H9 (cell line): Measurements from ENCODE around the gene S100A7. TPM values are rescaled to one million over a fixed set of nuclear protein-coding genes. Genes with fewer than 3 reads are reported as not detected.

Experiments used
- DNase-seq: peaks from one replicate; pipeline ENCODE4 v3.0.0-alpha.2; 2017
- H2AFZ ChIP-seq: one replicate; pipeline ENCODE4 v1.6.1; 2013; ENCODE audit warnings: mild to moderate bottlenecking, low read length, control low read depth, moderate library complexity
- H2AK5ac ChIP-seq: 2 replicates; pipeline ENCODE4 v1.6.1; 2013; ENCODE audit warnings: low read length, control low read depth, mixed read lengths; ENCODE audit not compliant: insufficient read length
- H2BK120ac ChIP-seq: one replicate; pipeline ENCODE4 v1.6.1; 2013; ENCODE audit warnings: low read depth, mild to moderate bottlenecking, low read length, control low read depth, inconsistent platforms; ENCODE audit not compliant: poor library complexity, severe bottlenecking
- H2BK12ac ChIP-seq: 2 replicates; pipeline ENCODE4 v1.6.1; 2013; ENCODE audit warnings: low read length, control low read depth, mixed read lengths, low read depth; ENCODE audit not compliant: insufficient read length
- H2BK15ac ChIP-seq: 2 replicates; pipeline ENCODE4 v1.6.1; 2013; ENCODE audit warnings: low read depth, low read length, control low read depth
- H2BK20ac ChIP-seq: one replicate; pipeline ENCODE4 v1.6.1; 2013; ENCODE audit warnings: low read depth, mild to moderate bottlenecking, low read length, control low read depth, inconsistent platforms; ENCODE audit not compliant: poor library complexity, severe bottlenecking
- H2BK5ac ChIP-seq: 2 replicates; pipeline ENCODE4 v1.6.1; 2013; ENCODE audit warnings: low read length, control low read depth, mixed read lengths; ENCODE audit not compliant: insufficient read length
- H3K14ac ChIP-seq: 2 replicates; pipeline ENCODE4 v1.6.1; 2013; ENCODE audit warnings: low read length, control low read depth; ENCODE audit not compliant: insufficient read depth
- H3K18ac ChIP-seq: 2 replicates; pipeline ENCODE4 v1.6.1; 2013; ENCODE audit warnings: low read depth, mild to moderate bottlenecking, mixed read lengths, low read length, control low read depth; ENCODE audit not compliant: insufficient read length
- H3K23ac ChIP-seq: 2 replicates; pipeline ENCODE4 v1.6.1; 2013; ENCODE audit warnings: low read length, control low read depth, mixed read lengths, low read depth; ENCODE audit not compliant: insufficient read length
- H3K23me2 ChIP-seq: 2 replicates; pipeline ENCODE4 v1.6.1; 2013; ENCODE audit warnings: low read depth, mild to moderate bottlenecking, mixed read lengths, low read length, control low read depth; ENCODE audit not compliant: insufficient read length, poor library complexity, severe bottlenecking
- H3K27ac ChIP-seq: 2 replicates; pipeline ENCODE4 v1.5.1; 2013; ENCODE audit warnings: low read length, control low read depth, mixed read lengths, low read depth; ENCODE audit not compliant: insufficient read length
- H3K27me3 ChIP-seq: 2 replicates; pipeline ENCODE4 v1.6.1; 2013; ENCODE audit warnings: low read length, control low read depth, inconsistent platforms; ENCODE audit not compliant: insufficient read depth
- H3K4ac ChIP-seq: 2 replicates; pipeline ENCODE4 v1.6.1; 2013; ENCODE audit warnings: low read depth, mild to moderate bottlenecking, control low read depth, inconsistent platforms, low read length, moderate library complexity
- H3K4me1 ChIP-seq: 2 replicates; pipeline ENCODE4 v1.6.1; 2013; ENCODE audit warnings: low read length, control low read depth, inconsistent platforms; ENCODE audit not compliant: insufficient read depth
- H3K4me2 ChIP-seq: 2 replicates; pipeline ENCODE4 v1.6.1; 2013; ENCODE audit warnings: low read length, control low read depth, mixed read lengths; ENCODE audit not compliant: insufficient read length, insufficient read depth
- H3K56ac ChIP-seq: 2 replicates; pipeline ENCODE4 v1.6.1; 2013; ENCODE audit warnings: low read depth, mild to moderate bottlenecking, mixed read lengths, low read length, control low read depth; ENCODE audit not compliant: insufficient read length
- H3K79me1 ChIP-seq: 2 replicates; pipeline ENCODE4 v1.6.1; 2013; ENCODE audit warnings: low read depth, mild to moderate bottlenecking, moderate library complexity, low read length, control low read depth, inconsistent platforms; ENCODE audit not compliant: insufficient read depth, poor library complexity, severe bottlenecking
- H3K79me2 ChIP-seq: 2 replicates; pipeline ENCODE4 v1.6.1; 2013; ENCODE audit warnings: low read length, control low read depth, inconsistent platforms; ENCODE audit not compliant: insufficient read depth
- H3K9ac ChIP-seq: 2 replicates; pipeline ENCODE4 v1.6.1; 2013; ENCODE audit warnings: low read length, control low read depth, mixed read lengths; ENCODE audit not compliant: insufficient read length; ENCODE audit errors: extremely low read depth
- H3K9me3 ChIP-seq: one replicate; pipeline ENCODE4 v1.6.1; 2013; ENCODE audit warnings: low read depth, low read length, inconsistent platforms; ENCODE audit not compliant: control insufficient read depth
- H3T11ph ChIP-seq: one replicate; pipeline ENCODE4 v1.6.1; 2013; ENCODE audit warnings: mild to moderate bottlenecking, low read length, control low read depth, inconsistent platforms
- H4K20me1 ChIP-seq: one replicate; pipeline ENCODE4 v1.6.1; 2013; ENCODE audit not compliant: control insufficient read depth, insufficient read length, insufficient read depth
- H4K5ac ChIP-seq: 2 replicates; pipeline ENCODE4 v1.6.1; 2013; ENCODE audit warnings: low read depth, mild to moderate bottlenecking, mixed read lengths, low read length, control low read depth; ENCODE audit not compliant: insufficient read length
- H4K8ac ChIP-seq: replicated peaks from 2 replicates; pipeline ENCODE4 v1.6.1; 2013; ENCODE audit warnings: low read length, control low read depth, mixed read lengths, low read depth; ENCODE audit not compliant: insufficient read length
- H4K91ac ChIP-seq: 2 replicates; pipeline ENCODE4 v1.6.1; 2013; ENCODE audit warnings: low read depth, mild to moderate bottlenecking, moderate library complexity, mixed read lengths, low read length, control low read depth; ENCODE audit not compliant: insufficient read length
- H3K27ac Mint-ChIP-seq, 3 experiments: 2 replicates in 2 of 3; 3 replicates in 1 of 3; pipeline ENCODE4 v1.8.0; 2020 to 2021; ENCODE audit warnings: mixed read lengths in 3 of 3, mild to moderate bottlenecking in 1 of 3, moderate library complexity in 1 of 3
- H3K27me3 Mint-ChIP-seq: 2 replicates; pipeline ENCODE4 v1.8.0; 2021; ENCODE audit warnings: low read depth, mild to moderate bottlenecking, moderate library complexity, mixed read lengths
- H3K36me3 Mint-ChIP-seq, 3 experiments: 2 replicates in 2 of 3; 3 replicates in 1 of 3; pipeline ENCODE4 v1.8.0; 2020 to 2021; ENCODE audit warnings: low read depth in 3 of 3, mixed read lengths in 3 of 3; ENCODE audit not compliant: insufficient read depth in 1 of 3
- H3K4me1 Mint-ChIP-seq, 2 experiments: 2 replicates each; pipeline ENCODE4 v1.8.0; 2020; ENCODE audit warnings: mixed read lengths in 2 of 2
- H3K4me3 Mint-ChIP-seq, 2 experiments: 2 replicates in 1 of 2; 3 replicates in 1 of 2; pipeline ENCODE4 v1.8.0; 2020 to 2021; ENCODE audit warnings: mild to moderate bottlenecking in 2 of 2, mixed read lengths in 2 of 2, moderate library complexity in 1 of 2
- H3K9me3 Mint-ChIP-seq, 2 experiments: 2 replicates in 1 of 2; 3 replicates in 1 of 2; pipeline ENCODE4 v1.8.0; 2020; ENCODE audit warnings: mild to moderate bottlenecking in 2 of 2, mixed read lengths in 2 of 2, moderate library complexity in 1 of 2
- CTCF ChIP-seq: fragments of 200-600 bp; sonication (generic); conservative IDR thresholded peaks from 3 replicates; pipeline ENCODE4 v1.8.0; 2021; ENCODE audit warnings: antibody characterized with exemption, mild to moderate bottlenecking
- total RNA-seq: library from RNA; stranded (reverse); gene quantifications from 2 replicates; pipeline ENCODE4 v1.2.1, GENCODE V29; 2021

S100A7 gene
- total RNA-seq, 1 experiment from 2014 or later, result not detected

GRCh38 chr1:153439273-153439672 is 21.2 kb downstream of the S100A7 start:
- no peaks in the 10 kb centered on the region for H3K4me1 Mint-ChIP-seq
- Histone ChIP-seq H3T11ph (no peak overlapping the region), H2BK15ac (no peak overlapping the region), H2AFZ (no peak overlapping the region), H3K14ac (no peak overlapping the region), H3K79me2 (no peaks in the 10 kb centered on the region), H3K27me3 (no peaks in the 10 kb centered on the region), H3K4me2 (no peak overlapping the region), H3K23ac (no peak overlapping the region), H2AK5ac (no peak overlapping the region), H3K9ac (no peak overlapping the region), H2BK5ac (no peak overlapping the region), H3K27ac (no peak overlapping the region), H4K91ac (no peak overlapping the region), H3K56ac (no peak overlapping the region), H2BK20ac (no peak overlapping the region), H2BK12ac (no peak overlapping the region), H3K18ac (no peak overlapping the region), H3K9me3 (no peaks in the 10 kb centered on the region), H3K4me1 (no peaks in the 10 kb centered on the region), H4K20me1 (no peaks in the 10 kb centered on the region), H3K23me2 (no peaks in the 10 kb centered on the region), H4K5ac (no peak overlapping the region), H3K4ac (no peak overlapping the region), H3K79me1 (no peaks in the 10 kb centered on the region), H4K8ac (no peak overlapping the region), H2BK120ac (no peak overlapping the region)
- H3K4me3 Mint-ChIP-seq, result no peak overlapping the region
- no peaks in the 10 kb centered on the region for H3K36me3 Mint-ChIP-seq
- peaks cover 13% of the 10 kb centered on the region for H3K27me3 Mint-ChIP-seq
- no peaks in the 10 kb centered on the region; a peak in 1 of 5 replicates for H3K9me3 Mint-ChIP-seq
- no peak for TF ChIP-seq CTCF
- DNase-seq, result no peak
- H3K27ac Mint-ChIP-seq, result no peak overlapping the region
